ENCODE data around the gene PSMB7.

Gene PSMB7

DNA sequence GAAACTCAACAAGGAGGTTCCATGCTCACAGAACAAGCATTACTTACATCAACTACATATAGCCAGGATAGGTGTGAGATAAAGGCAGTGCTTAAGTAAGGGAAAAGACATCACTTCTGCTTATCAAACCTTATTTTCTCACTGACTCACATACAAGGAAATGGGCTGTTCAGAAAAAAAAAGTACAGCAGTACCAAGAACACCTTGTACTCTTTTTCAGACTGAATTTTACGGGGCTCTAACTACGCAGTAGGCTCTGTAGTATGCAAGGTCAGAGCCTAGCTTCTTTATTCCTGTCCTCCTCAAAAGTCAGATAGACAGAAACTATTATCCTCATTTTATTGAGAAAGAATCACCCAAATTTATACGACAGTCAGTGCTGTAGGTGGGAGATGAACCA is 5.8 kb downstream of the PSMB7 start:
- no peak for DNase-seq

DNA sequence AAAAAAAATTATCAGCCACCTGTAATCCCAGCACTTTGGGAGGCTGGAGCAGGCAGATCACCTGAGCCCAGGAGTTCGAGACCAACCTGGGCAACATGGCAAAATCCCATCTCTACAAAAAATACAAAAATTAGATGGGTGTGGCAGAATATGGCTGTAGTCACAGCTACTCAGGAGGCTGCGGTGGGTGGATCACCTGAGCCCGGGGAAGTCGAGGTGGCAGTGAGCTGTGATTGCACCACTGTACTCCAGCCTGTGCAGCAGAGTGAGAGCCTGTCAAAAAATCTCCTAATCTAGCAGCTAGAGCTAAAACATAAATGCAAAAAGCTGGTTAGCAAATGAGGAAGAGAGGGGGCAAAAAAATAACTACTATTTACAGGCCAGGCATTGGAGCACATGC is 12.0 kb downstream of the PSMB7 start:
- no peak for DNase-seq

DNA sequence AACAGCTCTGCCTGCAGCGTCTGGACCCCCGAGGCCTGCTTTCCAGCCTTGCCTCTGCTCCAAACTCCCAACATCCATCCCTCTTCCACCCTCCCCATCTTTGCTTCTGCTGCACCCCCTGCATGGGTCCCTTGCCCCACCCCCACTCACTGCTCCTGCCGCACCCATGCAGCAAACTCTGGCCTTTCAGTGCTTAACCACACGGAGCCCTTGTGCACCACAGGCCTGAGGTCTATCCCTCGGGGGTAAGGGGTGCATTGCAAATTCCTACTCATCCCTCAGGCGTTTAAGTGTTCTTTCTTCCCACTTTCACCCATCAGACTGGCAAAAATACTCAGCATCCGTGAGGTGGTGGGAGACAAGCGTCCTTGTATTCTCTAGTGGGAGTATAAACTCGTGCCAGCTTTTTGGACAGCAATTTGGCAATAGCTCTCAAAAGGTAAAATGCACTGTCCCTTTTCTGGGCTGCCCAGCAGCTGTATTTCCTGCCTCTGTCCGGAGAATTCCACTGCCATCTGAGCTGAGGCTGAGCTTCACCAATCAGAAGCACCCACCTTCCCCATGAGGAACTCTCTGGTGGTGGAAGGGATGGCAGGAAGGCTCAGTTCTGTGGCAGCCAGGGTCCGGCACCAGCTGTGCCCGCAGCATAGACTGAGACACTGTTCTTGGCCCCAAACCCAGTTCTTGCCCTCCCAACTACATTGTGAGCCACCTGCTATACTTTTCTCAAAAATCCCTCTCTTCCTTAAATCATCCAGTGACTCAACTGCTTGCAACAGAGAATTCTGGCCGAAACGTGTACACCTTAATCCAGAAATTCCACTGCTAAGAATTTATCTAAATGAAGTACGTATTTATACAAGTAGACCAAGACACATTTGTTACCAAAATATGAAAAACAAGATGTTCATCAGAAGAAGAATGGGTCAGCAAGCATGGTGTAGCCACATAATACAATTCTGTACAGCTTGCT is 15.0 kb downstream of the PSMB7 start:
- no peak for DNase-seq

DNA sequence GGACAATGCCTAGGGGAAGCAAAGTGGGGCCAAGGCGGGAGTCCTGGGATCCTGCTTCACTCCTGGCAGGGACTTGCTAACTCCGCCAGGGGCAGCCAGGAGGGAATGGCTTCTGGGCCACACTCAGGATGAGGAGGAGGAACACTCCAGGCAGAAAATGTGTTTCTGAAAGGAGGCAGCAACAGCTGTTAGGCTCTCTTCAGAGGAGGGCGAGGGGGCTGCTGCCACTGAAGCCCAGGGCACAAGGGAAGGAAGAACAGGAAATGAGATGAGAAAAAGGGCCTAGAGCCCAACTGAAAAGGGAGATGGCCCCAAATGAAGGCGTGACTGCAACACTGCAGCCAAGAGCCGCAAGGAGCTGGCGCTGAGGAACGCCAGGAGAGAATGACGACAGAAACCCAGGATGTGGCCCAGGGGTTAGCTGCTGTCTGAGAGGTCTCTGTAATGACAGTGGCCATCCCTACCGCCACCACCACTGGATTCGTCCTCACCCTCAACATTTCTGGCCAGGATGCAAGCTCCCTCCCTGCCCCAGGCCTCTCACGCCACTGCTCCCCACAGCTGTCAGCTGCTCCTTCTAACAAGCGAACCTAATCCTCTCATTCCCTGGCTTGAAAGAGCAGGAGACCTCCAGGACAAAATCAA is 15.8 kb downstream of the PSMB7 start:
- no peak for DNase-seq

DNA sequence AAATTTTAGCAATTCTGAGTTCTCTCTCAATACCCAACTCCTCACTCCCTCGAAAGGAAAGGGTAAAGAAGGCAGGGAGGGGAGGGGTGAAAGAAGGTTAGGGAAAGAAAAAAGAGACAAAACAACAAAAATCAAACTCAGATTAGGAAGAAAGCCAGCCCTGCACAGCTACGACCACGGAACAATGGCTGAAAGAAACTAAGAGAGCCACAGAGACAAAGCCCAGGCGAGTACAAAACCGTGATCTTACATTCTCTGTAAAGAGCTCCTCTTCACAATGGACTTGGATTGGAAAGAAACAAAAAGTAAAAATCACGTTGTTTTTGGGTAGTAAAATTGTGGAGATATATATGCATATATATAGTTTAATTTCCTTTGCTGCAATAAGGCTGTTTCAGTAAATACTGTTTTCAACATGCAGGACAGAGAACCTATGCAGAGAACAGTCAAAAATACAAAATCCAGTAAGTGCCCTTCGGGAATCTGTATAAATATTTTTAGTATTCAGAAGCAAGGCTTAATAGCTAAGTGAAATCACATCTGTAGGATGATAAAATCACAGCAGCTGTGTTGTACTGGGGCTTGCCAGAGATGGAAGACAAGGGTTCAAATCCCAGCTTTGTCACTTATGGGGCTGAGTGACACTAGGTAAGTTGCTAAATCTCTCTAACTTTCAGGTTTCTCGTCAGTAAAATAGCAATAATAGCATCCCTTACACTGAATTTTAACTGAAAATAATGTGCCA is 16.9 kb downstream of the PSMB7 start:
- DNase-seq = no peak

DNA sequence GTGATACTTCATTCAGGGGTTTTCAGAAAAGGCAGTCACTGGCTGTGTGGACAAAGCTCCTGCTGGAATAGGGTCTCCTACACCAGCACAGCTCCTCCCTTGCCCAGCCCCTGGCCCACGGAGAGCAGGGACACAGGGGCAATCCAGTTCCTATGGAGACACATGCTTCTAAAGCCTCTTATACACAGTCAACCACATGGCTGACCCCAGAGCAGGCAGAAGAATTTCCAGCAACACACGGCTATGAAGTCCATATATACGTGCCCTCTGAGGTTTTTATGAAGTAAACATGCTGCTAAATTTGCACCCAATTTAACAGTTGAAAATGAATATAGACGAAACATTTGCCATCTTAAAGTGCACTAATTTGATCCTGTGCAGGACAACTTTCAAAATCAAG is 19.4 kb downstream of the PSMB7 start:
- DNase-seq = no peak

DNA sequence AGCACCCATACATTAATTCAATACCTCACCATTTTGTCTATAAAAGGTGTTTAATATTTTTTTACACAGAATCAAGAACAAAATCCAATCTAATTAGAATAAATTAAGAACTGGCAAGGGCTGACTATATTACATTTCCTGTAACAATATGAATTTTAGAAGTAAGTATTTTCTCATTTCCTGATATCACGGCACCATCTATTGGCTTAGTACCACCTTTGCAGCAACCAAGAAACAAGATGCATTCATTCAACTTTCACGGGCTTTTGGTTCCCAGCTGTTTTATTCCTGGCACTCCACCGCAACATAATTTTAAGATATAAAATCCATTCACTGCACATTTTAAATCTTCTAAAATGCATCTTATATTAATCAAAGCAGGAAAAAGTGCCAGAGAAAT is 20.6 kb downstream of the PSMB7 start:
- DNase-seq = no peak

DNA sequence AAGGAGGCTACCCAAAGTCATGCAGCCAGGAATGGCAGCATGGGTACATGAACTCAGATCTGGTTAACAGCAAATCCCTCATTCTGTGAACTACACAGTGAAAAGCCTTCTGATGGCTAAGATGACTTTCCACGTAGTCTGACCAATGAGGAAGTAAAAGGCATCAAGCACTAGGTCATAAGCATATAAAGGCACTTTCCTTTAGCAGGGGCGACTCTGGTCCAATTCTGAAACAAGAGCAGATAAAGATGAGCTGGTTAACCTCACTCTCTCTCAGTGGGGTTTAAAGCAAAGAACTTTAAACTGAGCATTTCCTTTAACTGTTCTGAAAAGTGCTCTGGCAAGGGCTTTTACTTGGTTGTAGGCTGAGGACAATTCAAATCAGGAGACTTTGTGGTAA is 21.1 kb downstream of the PSMB7 start:
- no peak for DNase-seq

DNA sequence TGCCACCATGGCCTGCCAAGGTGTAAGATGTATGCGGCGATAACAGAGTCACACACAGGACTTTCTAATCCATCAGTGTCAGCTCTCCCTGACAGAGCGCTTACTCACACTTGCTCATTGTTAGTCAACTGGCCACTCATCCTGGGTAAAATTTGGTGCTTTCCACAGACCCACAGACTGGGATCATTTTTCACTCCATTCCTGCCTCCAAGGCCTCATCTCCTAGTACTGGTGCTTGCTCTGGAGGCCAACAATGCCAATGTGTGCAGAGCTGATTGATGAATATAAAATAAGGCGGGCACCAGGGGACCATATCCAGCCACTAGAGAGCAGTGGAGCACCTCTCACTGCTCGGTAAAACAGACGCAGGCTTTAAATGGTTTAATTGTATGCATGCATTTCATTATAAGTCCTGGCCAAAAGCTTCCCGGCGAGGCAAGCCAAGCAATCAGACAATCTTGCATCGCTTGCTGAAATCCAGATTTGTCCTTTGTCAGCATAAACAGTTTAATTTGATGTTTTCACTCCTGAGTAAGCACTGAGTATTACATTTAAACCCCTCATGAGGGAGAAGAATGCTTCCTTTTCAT is 22.3 kb downstream of the PSMB7 start:
- DNase-seq = no peak

DNA sequence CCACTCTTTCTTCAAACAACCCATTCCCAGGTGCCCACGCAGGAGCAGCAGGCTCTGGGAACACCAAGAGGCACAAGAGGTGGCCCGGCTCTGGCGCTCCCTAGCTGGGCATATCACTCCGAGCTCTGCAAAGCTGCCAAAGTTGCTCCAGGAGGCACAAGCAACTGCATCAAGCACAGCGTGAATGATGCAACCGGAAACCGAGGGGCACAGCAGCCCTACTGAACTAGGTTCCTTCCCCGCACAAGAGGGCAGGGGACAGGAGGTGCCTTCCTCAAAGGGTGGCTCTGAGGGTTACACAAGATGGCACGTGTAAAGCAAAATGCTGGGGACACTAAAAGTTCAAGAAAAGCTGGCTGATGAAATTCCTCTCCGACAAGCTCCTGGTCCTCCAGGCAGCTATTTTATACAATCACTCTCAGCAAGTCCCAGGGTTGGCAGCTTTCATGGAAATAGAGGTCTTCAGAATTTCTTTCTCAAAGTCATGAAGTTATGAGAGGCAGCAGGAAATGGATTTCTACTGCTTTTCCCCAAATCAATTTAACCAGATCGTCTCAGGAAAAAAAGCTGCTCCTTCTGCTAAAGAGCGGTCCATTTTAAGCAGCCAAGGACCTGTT is 22.9 kb downstream of the PSMB7 start:
- no peak for DNase-seq

DNA sequence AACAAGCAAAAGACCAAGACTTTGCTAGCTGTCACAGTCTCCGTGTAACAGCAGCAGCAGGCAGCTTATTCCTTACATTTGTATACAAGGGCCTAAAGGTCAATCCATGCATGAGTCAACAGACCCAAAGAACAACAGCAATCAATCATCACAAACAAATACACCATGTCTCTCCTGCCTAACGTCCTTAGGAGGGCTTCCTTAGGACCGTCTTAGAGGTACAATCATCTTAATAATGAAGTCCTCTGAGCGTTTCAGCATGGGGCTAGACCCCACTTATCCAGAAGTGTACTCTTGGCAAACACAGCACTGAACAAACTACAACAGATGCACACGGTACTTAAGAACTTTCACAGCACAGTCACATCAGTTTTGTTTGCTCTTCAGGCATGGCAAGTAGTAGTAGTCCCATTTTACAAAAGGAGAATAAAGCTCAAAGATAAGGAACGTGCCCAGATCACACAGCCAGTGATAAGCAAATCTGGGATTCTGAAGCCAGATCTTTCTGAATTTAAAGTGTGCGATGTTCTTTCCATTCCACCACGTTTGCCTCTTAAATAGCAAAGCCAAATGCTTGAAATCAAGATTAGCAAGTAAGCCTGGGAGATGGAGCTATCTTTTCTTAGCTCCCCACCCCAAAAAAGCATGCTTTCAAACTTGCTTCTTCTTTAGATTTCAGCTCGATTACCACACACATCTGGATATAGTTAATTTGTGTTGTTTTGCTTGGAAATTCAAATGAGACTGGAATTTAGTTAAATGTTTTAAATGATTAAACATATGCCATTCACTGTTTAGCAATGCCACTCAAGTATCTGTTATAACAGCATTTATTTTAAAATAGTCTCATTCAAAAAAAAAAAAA is 24.2 kb downstream of the PSMB7 start:
- DNase-seq = no peak

DNA sequence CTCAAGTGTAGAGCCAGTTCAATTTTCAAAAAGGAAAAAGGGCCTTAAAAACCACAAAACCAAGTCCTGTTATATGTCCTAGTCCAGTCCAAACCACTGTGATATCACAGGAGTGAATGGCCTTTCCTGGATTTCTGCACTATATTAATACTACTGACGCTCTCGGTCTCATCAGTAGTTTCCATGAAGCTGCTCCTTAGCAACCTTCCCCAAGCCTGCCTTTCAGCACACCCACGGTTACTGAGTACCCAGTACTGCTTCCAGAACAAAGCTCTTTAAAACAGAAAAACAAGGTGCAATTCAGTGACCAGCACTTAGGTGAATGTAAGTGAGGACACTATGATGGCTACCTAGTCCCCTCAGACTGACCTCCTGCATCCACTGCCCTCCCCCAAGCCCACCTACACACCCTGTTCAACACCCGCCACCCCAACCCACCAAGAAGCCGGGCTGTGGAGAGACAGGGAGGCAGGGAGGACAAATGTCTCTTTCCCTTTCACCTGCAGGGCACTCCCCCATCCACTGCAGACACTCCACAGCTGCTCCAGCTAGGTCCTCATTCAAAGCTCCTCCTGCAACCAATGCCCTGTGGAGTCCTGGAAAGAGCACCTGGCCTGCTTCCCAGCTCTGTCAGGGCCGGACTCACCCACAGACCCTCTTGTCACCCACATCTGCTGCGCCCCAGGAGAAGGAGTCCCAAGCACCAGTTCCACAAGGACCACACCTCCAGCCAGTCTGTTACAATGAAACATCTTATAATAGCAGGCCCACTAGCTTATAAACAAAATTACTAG is 25.9 kb downstream of the PSMB7 start:
- DNase-seq = no peak

DNA sequence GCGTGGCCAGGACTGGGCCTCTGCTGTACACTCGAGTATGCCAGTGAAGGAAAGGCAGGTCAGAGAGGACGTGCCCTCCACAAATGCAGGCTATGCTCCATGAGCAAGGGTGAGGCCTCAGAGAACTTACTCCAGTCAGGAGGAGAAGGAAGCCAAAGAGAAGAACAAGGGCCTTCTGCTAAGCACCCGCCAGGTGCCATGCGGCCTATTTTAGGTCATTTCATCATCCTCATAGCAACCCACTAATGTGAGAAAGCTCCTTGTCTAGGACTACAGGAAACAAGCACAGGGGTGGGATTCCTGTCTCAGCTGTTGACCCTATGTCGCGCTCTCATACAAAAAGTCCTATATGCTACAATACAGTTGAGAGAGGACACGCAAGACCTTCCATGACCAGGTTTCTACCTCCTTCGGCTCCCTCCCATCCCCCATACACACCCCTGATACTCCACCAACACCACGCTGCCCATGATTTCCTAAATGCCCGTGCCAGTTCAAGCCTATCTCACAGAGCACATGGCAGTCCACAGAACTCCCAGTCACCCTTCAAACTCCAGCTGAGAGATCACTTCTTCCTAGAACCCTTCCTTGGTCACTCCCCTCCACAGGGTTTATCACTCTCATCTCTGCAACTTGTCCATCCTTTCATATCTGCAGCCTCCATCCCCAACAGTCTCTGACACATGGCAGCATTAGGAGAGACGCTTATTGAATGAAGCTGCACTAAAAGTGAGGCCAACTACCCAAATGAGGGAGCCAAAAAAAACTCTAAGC is 26.8 kb downstream of the PSMB7 start:
- DNase-seq = no peak

DNA sequence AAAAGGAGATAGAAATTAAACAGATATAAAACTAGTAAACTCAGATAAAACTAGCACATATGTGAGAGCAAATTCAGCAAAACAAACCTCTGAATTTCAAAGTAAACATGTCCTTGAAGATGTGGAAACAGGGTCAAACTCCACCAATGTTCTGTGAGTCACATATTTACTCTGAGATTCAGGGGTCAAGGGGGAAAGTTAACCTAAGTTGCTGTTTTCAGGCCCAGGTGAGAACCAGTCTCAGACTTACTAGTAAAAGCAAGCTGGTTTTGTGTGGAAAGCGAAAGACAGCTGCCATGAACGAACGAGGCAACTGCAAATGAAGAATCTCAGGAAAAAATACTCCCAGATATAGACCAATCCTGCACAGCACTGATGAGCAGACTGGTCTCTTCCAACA is 29.0 kb downstream of the PSMB7 start:
- DNase-seq = no peak

DNA sequence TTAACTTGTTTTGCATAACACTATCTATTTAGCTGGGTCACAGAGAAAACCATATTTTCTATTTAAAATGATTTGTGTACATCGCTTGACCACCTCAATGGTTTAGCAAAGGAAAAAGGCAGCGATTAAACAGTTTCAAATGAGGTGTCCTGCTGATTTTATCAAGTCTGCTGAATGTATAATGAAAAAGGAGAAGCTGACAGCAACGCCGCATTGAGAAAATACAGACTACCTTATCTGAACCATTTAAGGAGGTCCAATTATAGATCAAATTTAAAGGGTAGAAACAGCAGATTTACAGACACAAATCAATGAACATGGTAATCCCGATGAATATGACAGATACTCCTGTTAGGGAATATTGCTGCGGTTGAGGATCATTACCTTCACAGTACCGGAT is 29.6 kb downstream of the PSMB7 start:
- no peak for DNase-seq

DNA sequence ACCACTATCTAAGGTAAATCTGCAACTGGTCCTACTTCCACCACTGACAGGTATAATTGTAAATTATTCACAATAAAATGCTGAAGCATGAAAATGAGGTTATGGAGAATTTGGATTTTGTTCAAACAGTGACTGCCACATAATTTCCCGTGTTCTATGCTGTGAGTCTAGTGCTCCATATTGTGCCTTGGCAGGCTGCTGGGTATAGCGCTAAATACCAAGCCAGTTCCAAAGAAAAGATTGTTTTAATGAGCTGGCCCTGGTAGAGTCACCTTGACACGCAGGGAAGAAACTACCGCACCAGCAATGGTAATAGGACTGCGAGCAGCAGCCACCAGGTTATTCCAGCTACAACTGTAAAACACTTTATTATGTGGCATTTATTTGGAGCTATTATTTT is 30.4 kb downstream of the PSMB7 start:
- DNase-seq = no peak

DNA sequence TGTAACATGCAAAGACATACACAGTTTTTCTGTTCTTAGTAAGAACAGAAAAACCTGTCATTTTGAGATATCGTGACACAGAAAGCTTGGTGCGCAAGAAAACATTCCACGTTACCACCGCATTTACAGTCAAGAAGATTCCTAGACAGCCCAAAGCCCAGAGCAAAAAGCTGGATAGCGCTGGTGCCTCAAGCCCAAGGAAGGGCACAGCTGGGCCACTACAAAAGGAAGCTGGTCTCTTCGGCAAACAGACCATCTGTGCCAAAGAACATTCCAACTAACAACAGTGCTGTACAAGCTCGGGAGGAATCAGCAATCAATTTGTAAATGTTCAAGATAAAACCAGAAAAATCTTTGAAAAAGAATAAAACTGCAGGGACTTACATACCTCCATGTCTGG is 31.0 kb downstream of the PSMB7 start:
- no peak for DNase-seq

DNA sequence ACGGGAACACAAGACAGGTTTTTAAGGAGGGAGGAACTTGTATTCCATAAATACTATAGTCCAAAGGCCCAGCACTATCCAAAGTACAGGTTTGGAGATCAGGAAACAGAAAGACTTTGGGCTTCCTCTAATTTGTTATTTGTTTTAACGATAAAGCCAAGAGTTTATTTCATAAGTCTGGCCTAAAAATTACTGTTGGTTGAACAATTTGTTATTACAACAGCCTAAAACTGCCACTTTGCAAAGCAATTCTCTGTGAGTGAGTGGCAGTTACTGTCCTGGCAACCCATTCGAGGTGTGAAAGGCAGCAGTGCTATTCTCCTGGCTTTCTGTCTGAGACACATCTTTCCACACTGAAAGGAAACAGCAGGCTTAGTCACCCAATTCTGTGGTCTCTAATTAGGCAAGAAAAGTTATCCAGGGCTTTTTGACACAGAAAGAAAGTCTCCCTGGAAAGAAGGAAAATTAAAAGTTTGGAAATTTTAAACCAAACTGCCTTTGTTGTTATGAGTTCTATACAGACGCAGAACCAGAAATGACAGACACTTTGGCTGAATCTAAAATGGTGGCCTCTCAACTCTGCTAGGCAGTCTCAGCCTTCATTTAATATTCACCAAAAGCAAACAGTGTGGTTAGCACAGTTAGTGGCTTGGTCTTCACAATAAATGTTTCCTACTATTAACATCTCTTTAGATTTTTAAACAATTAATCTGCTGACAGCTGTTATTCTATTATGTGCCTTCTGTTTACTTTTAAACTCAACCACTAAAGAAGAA is 33.9 kb downstream of the PSMB7 start:
- no peak for DNase-seq
